ENCODE data around the gene TPPP3.
"Not testable (repeated sequence)": the region's sequence is repeated elsewhere in the genome, so short reads cannot be mapped to it uniquely, and the experiment has no call there.

The TPPP3 gene

GRCh38 chr16:67383284-67383683 is 10.0 kb downstream of the TPPP3 start:
- no peak overlapping the region for H3K4me3 ChIP-seq (replicated peaks in 1 of 2; ENCODE audit: low read depth in 2 of 2, low read length in 2 of 2)
- no peak for DNase-seq (ENCODE audit: low read depth in 2 of 2)
- TF ChIP-seq CTCF (IDR thresholded peaks at IDR 0.05; ENCODE audit: low read depth, low read length), result no peak

GRCh38 chr16:67378642-67379041 is 14.7 kb downstream of the TPPP3 start:
- no peak for DNase-seq (ENCODE audit: low read depth in 2 of 2)
- no peak for TF ChIP-seq CTCF (IDR thresholded peaks at IDR 0.05; ENCODE audit: low read depth, low read length)
- no peak overlapping the region for H3K4me3 ChIP-seq (replicated peaks in 1 of 2; ENCODE audit: low read depth in 2 of 2, low read length in 2 of 2)

- H3K4me3 ChIP-seq (replicated peaks in 1 of 2; ENCODE audit: low read depth in 2 of 2, low read length in 2 of 2); DNase-seq (ENCODE audit: low read depth in 2 of 2): not testable (repeated sequence)
Observed at GRCh38 chr16:67376012-67376411, 17.3 kb downstream of the TPPP3 start.

GRCh38 chr16:67372664-67373063 is 20.6 kb downstream of the TPPP3 start:
- peak; percentile 55 for TF ChIP-seq CTCF (IDR thresholded peaks at IDR 0.05; ENCODE audit: low read depth, low read length)

GRCh38 chr16:67370661-67371060 is 22.6 kb downstream of the TPPP3 start:
- TF ChIP-seq CTCF (IDR thresholded peaks at IDR 0.05; ENCODE audit: low read depth, low read length), result no peak
- H3K4me3 ChIP-seq (replicated peaks in 1 of 2; ENCODE audit: low read depth in 2 of 2, low read length in 2 of 2), result no peak overlapping the region
- no peak for DNase-seq (ENCODE audit: low read depth in 2 of 2)

More at GRCh38 chr16:67372664-67373063, 20.6 kb downstream of the TPPP3 start:
- peak; percentile 56 to 65 for DNase-seq (ENCODE audit: low read depth in 2 of 2)
- no peak overlapping the region for H3K4me3 ChIP-seq (replicated peaks in 1 of 2; ENCODE audit: low read depth in 2 of 2, low read length in 2 of 2)

- no peak overlapping the region for H3K4me3 ChIP-seq (replicated peaks in 1 of 2; ENCODE audit: low read depth in 2 of 2, low read length in 2 of 2)
- TF ChIP-seq CTCF (IDR thresholded peaks at IDR 0.05; ENCODE audit: low read depth, low read length), result no peak
Observed at GRCh38 chr16:67364600-67365235, 28.6 kb downstream of the TPPP3 start.

GRCh38 chr16:67361038-67361437 is 32.3 kb downstream of the TPPP3 start:
- no peak for TF ChIP-seq CTCF (IDR thresholded peaks at IDR 0.05; ENCODE audit: low read depth, low read length)
- no peak for DNase-seq (ENCODE audit: low read depth in 2 of 2)
- no peak overlapping the region for H3K4me3 ChIP-seq (replicated peaks in 1 of 2; ENCODE audit: low read depth in 2 of 2, low read length in 2 of 2)

More at GRCh38 chr16:67364600-67365235, 28.6 kb downstream of the TPPP3 start:
- DNase-seq (ENCODE audit: low read depth in 2 of 2), result no peak

- H3K4me3 ChIP-seq (replicated peaks in 1 of 2; ENCODE audit: low read depth in 2 of 2, low read length in 2 of 2); DNase-seq (ENCODE audit: low read depth in 2 of 2): not testable (repeated sequence)
Observed at GRCh38 chr16:67359540-67360269, 33.6 kb downstream of the TPPP3 start.
